Astrocyte (in vitro differentiated cells and primary cell): ENCODE data around the gene MSRB2.

Experiments used
- EZH2 ChIP-seq: IDR thresholded peaks from 2 replicates; pipeline ENCODE4 v1.6.1; 2012; ENCODE audit warnings: mild to moderate bottlenecking, low read length, inconsistent platforms; ENCODE audit not compliant: insufficient read depth
- TF ChIP-seq, protein P1 (sequence below): IDR thresholded peaks from 2 replicates; pipeline ENCODE4 v1.5.1; 2011; ENCODE audit warnings: low read depth, mild to moderate bottlenecking, inconsistent platforms, low read length, moderate library complexity; ENCODE audit not compliant: insufficient read depth

DNA sequence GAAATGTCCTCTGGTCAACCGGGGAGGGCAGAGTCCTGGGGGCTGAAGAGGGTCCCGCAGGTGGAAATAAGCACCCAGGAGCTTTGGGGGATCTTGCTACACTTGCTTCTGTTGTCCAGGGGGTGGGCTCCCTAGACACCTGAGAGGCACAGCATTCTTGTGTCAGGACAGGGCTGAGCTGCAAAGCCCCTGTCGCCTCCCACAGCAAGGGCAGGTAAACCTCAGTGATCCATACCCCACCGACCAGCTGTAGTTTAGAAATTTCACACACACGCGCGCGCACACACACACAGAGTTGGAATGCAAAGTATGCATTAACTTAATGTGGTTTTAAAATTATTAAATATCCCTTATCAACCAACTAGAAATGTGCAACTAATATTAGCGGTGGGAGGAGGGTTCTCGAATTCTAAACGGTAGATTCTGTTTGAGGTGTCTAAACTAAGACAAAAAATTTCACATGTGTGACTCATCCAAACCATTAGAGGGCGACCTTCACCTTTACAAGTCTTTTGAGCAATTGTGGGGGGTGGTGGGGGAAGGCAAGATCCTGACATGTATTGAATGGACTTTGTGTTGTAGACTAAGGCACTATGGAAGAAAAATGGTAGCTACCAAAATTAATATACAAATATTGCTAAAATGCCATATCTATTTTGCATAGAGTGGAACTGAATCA is 62.5 kb downstream of the MSRB2 start:
- TF ChIP-seq, protein P1, sequence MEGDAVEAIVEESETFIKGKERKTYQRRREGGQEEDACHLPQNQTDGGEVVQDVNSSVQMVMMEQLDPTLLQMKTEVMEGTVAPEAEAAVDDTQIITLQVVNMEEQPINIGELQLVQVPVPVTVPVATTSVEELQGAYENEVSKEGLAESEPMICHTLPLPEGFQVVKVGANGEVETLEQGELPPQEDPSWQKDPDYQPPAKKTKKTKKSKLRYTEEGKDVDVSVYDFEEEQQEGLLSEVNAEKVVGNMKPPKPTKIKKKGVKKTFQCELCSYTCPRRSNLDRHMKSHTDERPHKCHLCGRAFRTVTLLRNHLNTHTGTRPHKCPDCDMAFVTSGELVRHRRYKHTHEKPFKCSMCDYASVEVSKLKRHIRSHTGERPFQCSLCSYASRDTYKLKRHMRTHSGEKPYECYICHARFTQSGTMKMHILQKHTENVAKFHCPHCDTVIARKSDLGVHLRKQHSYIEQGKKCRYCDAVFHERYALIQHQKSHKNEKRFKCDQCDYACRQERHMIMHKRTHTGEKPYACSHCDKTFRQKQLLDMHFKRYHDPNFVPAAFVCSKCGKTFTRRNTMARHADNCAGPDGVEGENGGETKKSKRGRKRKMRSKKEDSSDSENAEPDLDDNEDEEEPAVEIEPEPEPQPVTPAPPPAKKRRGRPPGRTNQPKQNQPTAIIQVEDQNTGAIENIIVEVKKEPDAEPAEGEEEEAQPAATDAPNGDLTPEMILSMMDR = no peak
- TF ChIP-seq EZH2 = no peak
